Colonic mucosa (tissue), 4 donors: ENCODE measurements around the gene WSB2. TPM values are rescaled to one million over a fixed set of nuclear protein-coding genes. Genes with fewer than 3 reads are reported as not detected.
A peak's percentile ranks its signal among the peaks of the same experiment; 100 is the strongest.

Source experiments
- DNase-seq: peaks from one replicate; pipeline ENCODE4 v3.0.0-alpha.2; 2020
- H3K27ac ChIP-seq: fragments of 200-600 bp; one replicate; pipeline ENCODE4 v1.8.0; 2021
- H3K27me3 ChIP-seq: fragments of 200-600 bp; one replicate; pipeline ENCODE4 v1.8.0; 2021
- H3K36me3 ChIP-seq: fragments of 200-600 bp; one replicate; pipeline ENCODE4 v1.8.0; 2021
- H3K4me1 ChIP-seq: fragments of 200-600 bp; one replicate; pipeline ENCODE4 v1.8.0; 2021; ENCODE audit warnings: mild to moderate bottlenecking
- H3K4me3 ChIP-seq: fragments of 200-600 bp; one replicate; pipeline ENCODE4 v1.8.0; 2021
- H3K9ac ChIP-seq, 2 donors: one replicate each; pipeline ENCODE4 v1.7.0; 2013; ENCODE audit warnings: control low read depth in 2 of 2, low read depth in 2 of 2, low read length in 2 of 2
- H3K9me3 ChIP-seq: fragments of 200-600 bp; one replicate; pipeline ENCODE4 v1.8.0; 2021
- CTCF ChIP-seq: fragments of 200-600 bp; IDR thresholded peaks from one replicate; pipeline ENCODE4 v1.8.0; 2022; ENCODE audit warnings: antibody characterized with exemption, mild to moderate bottlenecking
- intact Hi-C: fragments of 100-400 bp; cut with DNase I; formaldehyde crosslinking; loops from one replicate; pipeline ENCODE4 v1.14.1; 2022
- total RNA-seq, 2 donors: library from RNA; stranded (reverse); fragmentation: NEBNext Ultra II Directional in 1 of 2; extraction: Animal tissue kit (Norgen Biotek cat#: 25700) in 1 of 2; gene quantifications; one replicate each; pipeline ENCODE4 v1.2.1, GENCODE V29; 2021
- donor health status: healthy.
- donor health status: DM: no; HTN: no; CAD: no.
- donor health status: DM: no; HTN: no; CAD: no.

Gene WSB2
- total RNA-seq, 2 donors from 2014 or later: 99.1 to 120 TPM

DNA sequence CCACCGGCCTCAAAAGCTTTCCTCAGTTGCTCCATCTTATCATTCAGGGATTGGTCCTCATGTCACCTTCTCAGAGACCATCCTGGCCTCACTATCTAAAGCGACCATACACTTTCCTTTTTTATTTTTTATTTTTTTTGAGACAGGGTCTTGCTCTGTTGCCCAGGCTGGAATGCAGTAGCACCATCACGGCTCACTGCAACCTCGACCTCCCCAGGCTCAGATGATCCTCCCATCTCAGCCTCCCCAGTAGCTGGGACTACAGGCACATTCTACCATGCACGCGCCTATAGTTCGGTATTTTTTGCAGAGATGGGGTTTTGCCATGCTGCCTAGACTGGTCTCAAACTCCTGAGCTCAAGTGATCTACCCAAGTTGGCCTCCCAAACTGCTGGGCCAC lies 2.8 kb downstream of the WSB2 start:
- DNase-seq: no peak
- no peak for TF ChIP-seq CTCF
- no peaks in the 10 kb centered on the region for H3K27me3 ChIP-seq
- no peaks in the 10 kb centered on the region for H3K36me3 ChIP-seq
- H3K4me1 ChIP-seq: peaks cover 16% of the 10 kb centered on the region
- H3K9ac ChIP-seq: no peak overlapping the region
- H3K4me3 ChIP-seq: no peak overlapping the region
- intact Hi-C loops: no loop called here
- no peaks in the 10 kb centered on the region for H3K9me3 ChIP-seq
- no peak overlapping the region for H3K27ac ChIP-seq

DNA sequence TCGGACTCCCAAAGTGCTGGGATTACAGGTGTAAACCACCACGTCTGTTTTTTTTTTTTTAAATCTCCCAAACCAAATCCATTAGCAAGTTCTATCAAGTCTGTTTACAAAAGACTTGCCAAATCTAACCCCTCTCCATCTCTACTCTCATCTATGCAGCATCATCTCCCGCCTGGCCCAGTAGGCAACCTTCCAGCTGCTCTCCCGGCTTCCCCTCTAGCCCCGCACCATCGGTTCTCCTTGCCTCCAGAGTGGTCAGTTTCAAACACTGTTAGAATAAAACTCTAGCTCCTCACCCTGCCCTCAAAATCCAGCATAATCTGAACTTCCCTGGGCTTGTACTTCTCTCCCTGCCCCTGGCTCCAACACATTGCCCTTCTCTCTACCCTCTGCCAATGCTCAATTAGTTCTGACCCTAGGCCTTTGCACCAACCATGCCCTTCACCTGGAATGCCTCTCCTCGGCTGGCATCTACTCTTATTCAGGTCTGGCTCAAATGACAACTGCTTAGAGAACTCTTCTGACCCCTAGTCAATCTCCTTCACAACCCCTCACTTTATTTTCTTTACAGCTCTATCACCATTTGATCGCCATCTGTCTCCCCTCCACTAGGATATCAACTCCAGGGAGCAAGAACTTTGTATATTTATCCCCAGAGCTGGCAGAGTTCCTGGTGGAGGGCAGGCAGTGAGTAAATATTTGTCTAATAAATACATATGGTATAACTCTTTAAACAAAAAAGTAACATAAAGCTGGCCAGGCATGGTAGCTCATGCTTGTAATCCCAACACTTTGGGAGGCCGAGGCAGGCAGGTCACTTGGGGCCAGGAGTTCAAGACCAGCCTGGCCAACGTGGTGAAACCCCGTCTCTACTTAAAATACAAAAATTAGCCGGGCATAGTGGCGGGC lies 4.9 kb downstream of the WSB2 start:
- DNase-seq: no peak

GRCh38 chr12:118055144-118055557 lies 5.8 kb downstream of the WSB2 start:
- Histone ChIP-seq H3K9me3 (no peaks in the 10 kb centered on the region), H3K27me3 (no peaks in the 10 kb centered on the region), H3K4me1 (peaks cover 27% of the 10 kb centered on the region), H3K9ac (no peak overlapping the region), H3K27ac (no peak overlapping the region), H3K4me3 (no peak overlapping the region), H3K36me3 (no peaks in the 10 kb centered on the region)
- DNase-seq: peak; percentile 45
- peak; percentile 49 for TF ChIP-seq CTCF
- intact Hi-C loops: no loop called here

More for the DNA sequence above, 4.9 kb downstream of the WSB2 start:
- Histone ChIP-seq H3K4me1 (peaks cover 27% of the 10 kb centered on the region), H3K4me3 (no peak overlapping the region), H3K36me3 (no peaks in the 10 kb centered on the region), H3K9me3 (no peaks in the 10 kb centered on the region), H3K9ac (no peak overlapping the region), H3K27ac (peak overlapping the region; percentile 3), H3K27me3 (no peaks in the 10 kb centered on the region)
- TF ChIP-seq CTCF: no peak
- intact Hi-C loops: no loop called here

DNA sequence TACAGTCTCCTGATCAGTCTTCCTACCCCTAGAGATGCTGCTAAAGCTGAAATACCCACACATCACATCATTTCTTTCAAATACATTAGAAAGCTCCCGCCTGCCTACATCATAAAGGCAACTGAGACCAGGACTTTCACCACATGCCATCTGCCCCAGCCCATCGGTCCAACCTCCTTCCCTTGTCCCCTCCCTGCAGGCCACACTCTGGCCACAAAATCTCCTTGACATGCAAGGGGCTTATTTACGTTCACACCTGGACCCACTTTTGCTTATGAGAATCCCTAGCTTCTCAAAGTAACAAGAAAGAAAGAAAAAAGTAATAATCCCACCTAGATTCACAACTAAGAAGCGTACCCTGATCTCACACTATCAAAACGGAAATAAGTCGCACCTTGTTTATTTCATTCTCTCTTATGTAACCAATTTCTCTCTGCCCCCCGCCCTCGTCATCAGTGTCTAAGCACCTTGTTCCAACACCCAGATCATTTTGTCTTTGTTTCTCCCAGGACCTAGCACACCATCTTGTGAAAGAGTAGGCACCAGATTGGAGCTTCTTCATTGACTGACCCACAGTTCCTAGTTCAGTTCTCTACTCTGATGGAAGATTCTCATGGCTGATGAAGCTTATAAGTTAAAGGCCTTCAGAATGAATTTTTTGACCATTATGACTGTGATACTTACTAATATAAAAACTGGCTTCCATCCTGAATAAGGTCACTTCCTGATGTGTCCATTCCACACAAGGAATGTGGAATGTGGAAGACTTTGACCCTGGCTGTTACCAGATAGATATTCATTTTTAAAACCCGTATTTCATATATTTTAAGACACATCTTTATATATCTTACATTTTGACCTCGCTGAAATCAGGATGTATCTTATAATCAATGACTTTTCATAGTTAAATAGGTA lies 7.7 kb downstream of the WSB2 start:
- H3K36me3 ChIP-seq: no peaks in the 10 kb centered on the region
- no peak for DNase-seq
- H3K9ac ChIP-seq: peak overlapping the region in 1 of 2 donors; percentile 61
- TF ChIP-seq CTCF: no peak
- peak overlapping the region; percentile 86 for H3K27ac ChIP-seq
- H3K27me3 ChIP-seq: no peaks in the 10 kb centered on the region
- peaks cover 26% of the 10 kb centered on the region for H3K4me1 ChIP-seq
- intact Hi-C loops: no loop called here
- H3K9me3 ChIP-seq: no peaks in the 10 kb centered on the region
- no peak overlapping the region for H3K4me3 ChIP-seq

DNA sequence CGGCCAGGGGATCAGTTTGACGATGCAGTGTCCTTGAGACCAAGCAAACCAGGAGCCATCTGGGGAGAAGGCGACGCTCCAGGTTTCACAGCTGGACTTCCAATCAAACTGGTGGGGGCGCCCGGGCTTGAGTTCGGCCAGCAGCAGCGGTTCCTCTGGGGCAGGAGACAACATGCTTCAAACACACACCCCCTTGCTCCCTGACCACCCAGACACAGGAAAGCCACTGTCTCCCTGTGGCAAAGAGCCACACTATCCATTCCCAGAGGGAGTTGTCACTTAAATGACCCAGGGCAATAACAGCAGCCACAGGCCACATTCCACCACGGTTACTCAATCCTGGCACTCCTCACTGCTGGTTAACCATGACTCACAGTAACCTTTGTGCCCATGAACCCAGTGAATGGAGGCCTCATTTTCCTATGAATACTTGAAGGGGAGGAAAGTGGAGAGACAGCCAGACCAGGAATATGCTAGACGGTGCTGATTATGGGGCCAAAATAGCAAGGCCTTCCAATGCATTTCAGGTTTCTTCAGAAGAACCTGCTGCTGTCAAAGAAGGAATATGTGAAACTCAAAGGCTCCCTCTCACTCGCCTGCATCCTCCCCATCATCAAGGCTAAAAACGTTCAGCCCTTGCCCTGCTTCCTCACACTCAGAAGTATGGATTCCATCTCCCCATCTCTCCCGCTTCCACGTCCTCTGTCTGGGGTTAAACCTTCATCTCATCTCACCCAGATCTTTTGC lies 8.5 kb downstream of the WSB2 start:
- DNase-seq: peak; percentile 89
- peak overlapping the region; percentile 86 for H3K27ac ChIP-seq
- peak overlapping the region; percentile 4 for H3K4me3 ChIP-seq
- peak overlapping the region in 1 of 2 donors; percentile 61 for H3K9ac ChIP-seq
- H3K27me3 ChIP-seq: no peaks in the 10 kb centered on the region
- no peaks in the 10 kb centered on the region for H3K36me3 ChIP-seq
- H3K9me3 ChIP-seq: no peaks in the 10 kb centered on the region
- H3K4me1 ChIP-seq: peaks cover 23% of the 10 kb centered on the region
- intact Hi-C loops: no loop called here
- TF ChIP-seq CTCF: no peak
